Peyer's patch (tissue), 4 donors: ENCODE results near the gene CREB3. TPM values are rescaled to one million over a fixed set of nuclear protein-coding genes. Genes with fewer than 3 reads are reported as not detected.

Source experiments
- DNase-seq, 3 donors: peaks; one replicate each; pipeline ENCODE4 v3.0.0-alpha.2; 2017 to 2019
- H3K27ac ChIP-seq, 4 donors: fragments of 200-600 bp; sonication (generic); one replicate each; pipeline ENCODE4 v1.5.1; 2016 to 2019
- H3K27me3 ChIP-seq, 2 donors: fragments of 200-600 bp; sonication (generic); one replicate each; pipeline ENCODE4 v1.5.1; 2019
- H3K36me3 ChIP-seq, 3 donors: fragments of 200-600 bp; sonication (generic); one replicate each; pipeline ENCODE4 v1.5.1; 2016 to 2019
- H3K4me1 ChIP-seq, 4 donors: fragments of 200-600 bp; sonication (generic); one replicate each; pipeline ENCODE4 v1.5.1; 2016 to 2019
- H3K4me3 ChIP-seq, 4 donors: fragments of 200-600 bp; sonication (generic); 1 replicate in 3 of 4; 2 replicates in 1 of 4; pipeline ENCODE4 v1.5.1; 2016 to 2019; ENCODE audit warnings: mild to moderate bottlenecking in 1 of 4
- H3K9me3 ChIP-seq, 4 donors: fragments of 200-600 bp; sonication (generic); one replicate each; pipeline ENCODE4 v1.5.1; 2016 to 2019; ENCODE audit warnings: mild to moderate bottlenecking in 1 of 4
- POLR2A ChIP-seq, 2 donors: fragments of 450-650 bp; IDR thresholded peaks; one replicate each; pipeline ENCODE4 v1.5.1; 2017; ENCODE audit warnings: antibody characterized with exemption in 2 of 2, mild to moderate bottlenecking in 2 of 2, moderate library complexity in 2 of 2
- total RNA-seq, 4 donors: library from RNA; depleted of rRNA; stranded (reverse); fragments of >200 nt; gene quantifications; one replicate each; pipeline ENCODE4 v1.1.0, GENCODE V29; 2016
- TF ChIP-seq, protein P1 (sequence below), 6 experiments: fragments of 450-650 bp in 4 of 6; fragments of 200-600 bp in 2 of 6; sonication (generic) in 1 of 6; IDR thresholded peaks; one replicate each; pipeline ENCODE4 v1.5.1; 2017 to 2019; ENCODE audit warnings: antibody characterized with exemption in 6 of 6, mild to moderate bottlenecking in 3 of 6, moderate library complexity in 1 of 6

The CREB3 gene
- total RNA-seq, 4 donors from 2014 or later: 19.8 to 34.3 (median 28.5) TPM

DNA sequence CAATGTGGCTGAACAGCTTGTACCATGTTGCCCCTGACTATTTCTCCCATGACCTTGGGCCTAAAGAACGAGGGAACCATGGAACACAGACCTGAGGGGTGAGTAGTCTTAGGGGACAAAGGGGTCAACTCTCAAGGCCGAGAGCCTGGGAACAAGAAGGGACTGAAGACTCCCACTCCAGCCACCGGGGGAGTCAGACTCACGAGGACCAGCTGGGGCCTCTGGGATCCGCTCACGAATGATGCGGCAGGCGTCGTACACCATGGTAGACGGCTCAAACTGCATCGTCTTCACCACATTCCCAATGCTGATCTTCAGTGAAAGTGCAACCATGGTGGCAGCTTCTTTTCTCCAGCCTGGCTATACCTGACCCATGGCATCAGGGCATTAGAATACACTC is 7.1 kb upstream of the CREB3 start:
- Histone ChIP-seq H3K27me3 (no peaks in the 10 kb centered on the region), H3K4me3 (no peak overlapping the region), H3K9me3 (no peaks in the 10 kb centered on the region), H3K27ac (peak overlapping the region in 1 of 4 donors; percentile 97), H3K4me1 (peaks cover 6 to 49% (median 24%) of the 10 kb centered on the region in 4 donors), H3K36me3 (peaks cover 0 to 55% (median under 1%) of the 10 kb centered on the region in 3 donors)
- DNase-seq: no peak
- TF ChIP-seq POLR2A (IDR thresholded peaks at IDR 0.05): no peak
- TF ChIP-seq, protein P1, sequence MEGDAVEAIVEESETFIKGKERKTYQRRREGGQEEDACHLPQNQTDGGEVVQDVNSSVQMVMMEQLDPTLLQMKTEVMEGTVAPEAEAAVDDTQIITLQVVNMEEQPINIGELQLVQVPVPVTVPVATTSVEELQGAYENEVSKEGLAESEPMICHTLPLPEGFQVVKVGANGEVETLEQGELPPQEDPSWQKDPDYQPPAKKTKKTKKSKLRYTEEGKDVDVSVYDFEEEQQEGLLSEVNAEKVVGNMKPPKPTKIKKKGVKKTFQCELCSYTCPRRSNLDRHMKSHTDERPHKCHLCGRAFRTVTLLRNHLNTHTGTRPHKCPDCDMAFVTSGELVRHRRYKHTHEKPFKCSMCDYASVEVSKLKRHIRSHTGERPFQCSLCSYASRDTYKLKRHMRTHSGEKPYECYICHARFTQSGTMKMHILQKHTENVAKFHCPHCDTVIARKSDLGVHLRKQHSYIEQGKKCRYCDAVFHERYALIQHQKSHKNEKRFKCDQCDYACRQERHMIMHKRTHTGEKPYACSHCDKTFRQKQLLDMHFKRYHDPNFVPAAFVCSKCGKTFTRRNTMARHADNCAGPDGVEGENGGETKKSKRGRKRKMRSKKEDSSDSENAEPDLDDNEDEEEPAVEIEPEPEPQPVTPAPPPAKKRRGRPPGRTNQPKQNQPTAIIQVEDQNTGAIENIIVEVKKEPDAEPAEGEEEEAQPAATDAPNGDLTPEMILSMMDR (IDR thresholded peaks at IDR 0.05): no peak

DNA sequence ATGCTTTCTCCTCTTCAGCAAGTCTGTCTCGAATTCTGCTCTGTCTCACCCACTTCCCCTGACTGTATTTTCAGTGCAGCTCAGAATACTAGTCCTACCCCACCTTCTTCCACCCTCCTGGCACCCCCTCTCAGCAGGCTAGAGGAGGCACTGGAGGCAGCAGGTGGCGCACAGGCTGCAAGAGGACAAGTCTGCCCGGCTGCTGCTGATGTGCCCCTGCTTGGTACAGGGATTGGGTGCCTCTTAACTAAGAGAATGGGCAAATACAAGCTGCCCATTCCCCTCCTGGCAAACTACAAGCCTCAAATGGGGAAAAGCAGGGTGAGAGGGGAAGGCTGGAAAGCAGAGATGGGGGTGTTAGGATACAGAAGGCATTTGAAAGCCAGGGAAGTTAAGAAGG is 5.5 kb upstream of the CREB3 start:
- peak overlapping the region; percentile 94 to 100 (median 96) for H3K27ac ChIP-seq
- no peaks in the 10 kb centered on the region for H3K9me3 ChIP-seq
- H3K27me3 ChIP-seq: no peaks in the 10 kb centered on the region
- peaks cover 0 to 39% (median 0%) of the 10 kb centered on the region in 3 donors for H3K36me3 ChIP-seq
- peak; percentile 50 to 72 (median 62) for DNase-seq
- peaks cover 6 to 58% (median 28%) of the 10 kb centered on the region in 4 donors for H3K4me1 ChIP-seq
- TF ChIP-seq POLR2A (IDR thresholded peaks at IDR 0.05): no peak
- TF ChIP-seq, protein P1 (IDR thresholded peaks at IDR 0.05): peak in 3 of 6 experiments; percentile 26 to 40 (median 31)
- no peak overlapping the region for H3K4me3 ChIP-seq

DNA sequence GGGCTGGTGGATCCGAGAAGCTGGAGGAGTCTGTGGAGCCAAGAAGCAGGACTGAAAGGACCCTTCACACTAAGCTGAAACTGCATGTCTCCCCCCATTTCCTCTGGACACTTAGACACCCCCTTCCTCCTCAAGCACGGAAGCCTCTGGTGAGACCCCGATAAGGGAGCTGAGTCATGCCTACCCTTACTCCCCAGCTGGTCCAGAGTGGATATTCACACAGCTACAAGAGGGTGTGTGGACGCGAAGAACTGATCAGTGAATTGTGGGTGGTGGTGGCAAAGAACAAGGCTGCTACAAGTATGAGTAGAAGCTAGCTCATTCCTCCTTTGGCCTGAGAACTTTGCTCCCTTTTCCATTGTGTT is 4.8 kb upstream of the CREB3 start:
- Histone ChIP-seq H3K4me1 (peaks cover 6 to 58% (median 28%) of the 10 kb centered on the region in 4 donors), H3K36me3 (peaks cover 0 to 32% (median 0%) of the 10 kb centered on the region in 3 donors), H3K27me3 (no peaks in the 10 kb centered on the region), H3K4me3 (peak overlapping the region in 3 of 4 donors; percentile 5 to 71 (median 33)), H3K9me3 (no peaks in the 10 kb centered on the region), H3K27ac (peak overlapping the region; percentile 94 to 100 (median 96))
- DNase-seq: peak in 1 of 3 donors; percentile 32
- no peak for TF ChIP-seq POLR2A (IDR thresholded peaks at IDR 0.05)
- TF ChIP-seq, protein P1 (IDR thresholded peaks at IDR 0.05): no peak

DNA sequence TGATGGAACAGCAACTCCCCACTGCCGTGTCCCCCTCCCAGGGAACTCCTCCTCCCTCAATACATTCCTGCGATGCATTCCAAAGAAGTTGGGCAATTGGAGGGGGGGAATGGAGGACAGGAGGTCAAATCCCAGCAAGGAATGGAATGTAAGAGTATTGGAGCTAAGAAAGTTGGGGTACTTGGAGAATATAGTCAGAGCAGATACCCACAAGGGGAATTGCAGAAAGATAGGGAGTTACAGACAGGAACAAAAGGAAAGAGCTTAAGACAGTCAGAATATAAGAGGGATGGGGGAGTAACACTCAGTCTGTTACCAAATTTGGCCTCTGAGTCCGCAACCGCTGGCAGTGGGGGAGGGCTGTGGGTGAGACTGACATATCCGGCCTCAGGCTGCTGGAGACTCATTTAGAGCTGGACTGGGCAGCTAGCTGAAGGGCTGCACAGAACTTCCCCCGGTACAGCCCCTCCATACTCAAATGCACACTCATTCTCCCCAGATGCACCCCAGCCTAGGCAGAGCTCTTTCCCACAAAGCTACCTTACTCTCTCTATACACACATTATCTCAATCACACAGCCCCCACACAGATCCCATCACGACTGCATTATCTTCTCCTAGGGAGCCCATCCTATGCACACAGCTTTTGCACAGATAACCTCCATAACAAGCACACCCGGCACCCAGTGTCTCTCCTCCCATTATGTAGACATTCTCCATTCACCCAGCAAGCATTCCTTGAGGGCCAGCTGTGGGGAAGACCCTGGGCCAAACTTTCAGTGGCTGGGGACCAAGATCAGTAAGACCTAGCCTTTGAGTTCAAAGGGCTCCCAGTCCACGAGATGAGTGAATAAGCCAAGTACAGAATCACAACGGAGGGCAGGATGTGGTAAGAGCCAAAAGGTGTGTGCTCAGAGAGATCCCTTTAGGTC is 4.2 kb upstream of the CREB3 start:
- peak overlapping the region; percentile 94 to 100 (median 96) for H3K27ac ChIP-seq
- H3K27me3 ChIP-seq: no peaks in the 10 kb centered on the region
- peaks cover 6 to 64% (median 28%) of the 10 kb centered on the region in 4 donors for H3K4me1 ChIP-seq
- no peaks in the 10 kb centered on the region for H3K9me3 ChIP-seq
- peak overlapping the region; percentile 5 to 71 (median 19) for H3K4me3 ChIP-seq
- H3K36me3 ChIP-seq: peaks cover 0 to 26% (median 0%) of the 10 kb centered on the region in 3 donors
- peak; percentile 53 to 86 (median 80) for DNase-seq
- TF ChIP-seq, protein P1 (IDR thresholded peaks at IDR 0.05): no peak
- peak in 1 of 2 donors; percentile 29 for TF ChIP-seq POLR2A (IDR thresholded peaks at IDR 0.05)

DNA sequence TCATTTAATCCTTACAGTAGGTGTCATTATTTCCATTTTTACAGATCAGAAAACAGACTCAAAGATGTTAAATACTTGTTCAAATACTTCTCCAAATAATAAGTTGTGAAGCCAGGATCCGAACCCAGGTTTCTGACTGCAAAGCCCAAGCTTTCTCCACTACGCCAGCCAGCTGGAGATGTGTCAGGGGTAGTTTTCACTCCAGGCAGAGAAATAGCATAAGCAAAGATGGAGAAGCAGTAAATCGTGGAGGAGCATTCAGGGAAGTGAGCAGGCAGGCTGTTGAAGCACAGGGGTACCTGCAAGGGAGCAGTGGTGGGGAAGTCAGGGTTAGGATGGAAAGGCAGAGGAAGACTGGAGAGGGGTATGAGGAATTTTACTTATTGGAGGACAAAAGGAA is 3.4 kb upstream of the CREB3 start:
- peaks cover 9 to 72% (median 28%) of the 10 kb centered on the region in 4 donors for H3K4me1 ChIP-seq
- DNase-seq: no peak
- H3K27ac ChIP-seq: peak overlapping the region; percentile 94 to 100 (median 96)
- peak overlapping the region in 3 of 4 donors; percentile 71 to 92 (median 72) for H3K4me3 ChIP-seq
- H3K36me3 ChIP-seq: peaks cover 0 to 18% (median 0%) of the 10 kb centered on the region in 3 donors
- H3K9me3 ChIP-seq: no peaks in the 10 kb centered on the region
- TF ChIP-seq, protein P1 (IDR thresholded peaks at IDR 0.05): no peak
- TF ChIP-seq POLR2A (IDR thresholded peaks at IDR 0.05): no peak
- no peaks in the 10 kb centered on the region for H3K27me3 ChIP-seq
